HepG2 (cell line): ENCODE data around the gene GADD45GIP1. TPM values are rescaled to one million over a fixed set of nuclear protein-coding genes. Genes with fewer than 3 reads are reported as not detected.

Source experiments
- ATF4 ChIP-seq, 2 experiments: fragments of 450-650 bp in 1 of 2; sonication (generic) in 1 of 2; formaldehyde crosslinking; IDR thresholded peaks; 2 replicates each; pipeline versions ENCODE4 v1.5.0 to v1.8.0; 2020 to 2022; ENCODE audit warnings: mild to moderate bottlenecking in 1 of 2, missing genetic modification reagents in 1 of 2
- FOSL2 ChIP-seq: sonication (generic); formaldehyde crosslinking; IDR thresholded peaks from 2 replicates; pipeline ENCODE4 v1.4.0; 2020; ENCODE audit warnings: missing genetic modification reagents
- FOXC1 ChIP-seq: sonication (generic); formaldehyde crosslinking; IDR thresholded peaks from 2 replicates; pipeline ENCODE4 v1.8.0; 2022; ENCODE audit warnings: mild to moderate bottlenecking, missing genetic modification reagents, borderline replicate concordance
- KDM1A ChIP-seq: IDR thresholded peaks from 2 replicates; pipeline ENCODE4 v1.6.1; 2016; ENCODE audit warnings: missing compliant biosample characterization
- KLF15 ChIP-seq: sonication (generic); formaldehyde crosslinking; IDR thresholded peaks from 2 replicates; pipeline ENCODE4 v1.8.1; 2023; ENCODE audit warnings: borderline replicate concordance, mild to moderate bottlenecking, inconsistent platforms, missing genetic modification reagents, mixed read lengths
- POLR2G ChIP-seq: fragments of 200-400 bp; formaldehyde crosslinking; IDR thresholded peaks from 2 replicates; pipeline ENCODE4 v1.6.1; 2018; ENCODE audit warnings: mild to moderate bottlenecking, low read depth, low read length, moderate library complexity
- SP1 ChIP-seq, 2 experiments: fragments of 450-650 bp in 1 of 2; sonication (generic) in 1 of 2; formaldehyde crosslinking in 1 of 2; IDR thresholded peaks; 2 replicates each; pipeline versions ENCODE4 v1.4.0 to v1.6.1; 2016 to 2020; ENCODE audit warnings: missing genetic modification reagents in 1 of 2
- ZBTB20 ChIP-seq: sonication (generic); formaldehyde crosslinking; IDR thresholded peaks from 2 replicates; pipeline ENCODE4 v1.8.1; 2023; ENCODE audit warnings: missing genetic modification reagents, low read depth, mild to moderate bottlenecking, borderline replicate concordance
- ZNF407 ChIP-seq: sonication (generic); formaldehyde crosslinking; IDR thresholded peaks from one replicate; pipeline ENCODE4 v1.5.1; 2020; ENCODE audit warnings: mild to moderate bottlenecking, missing genetic modification reagents; ENCODE audit errors: not compliant biosample characterization
- ZNF446 ChIP-seq: sonication (generic); formaldehyde crosslinking; IDR thresholded peaks from 2 replicates; pipeline ENCODE4 v1.5.0; 2020; ENCODE audit warnings: mild to moderate bottlenecking, missing genetic modification reagents
- ZNF75D ChIP-seq: sonication (generic); formaldehyde crosslinking; IDR thresholded peaks from 2 replicates; pipeline ENCODE4 v1.8.1; 2023; ENCODE audit warnings: missing genetic modification reagents, mild to moderate bottlenecking, borderline replicate concordance
- polyA plus RNA-seq, 8 experiments: library from polyadenylated mRNA; depleted of rRNA in 3 of 8; stranded (reverse) in 7 of 8; unstranded in 1 of 8; fragments of >200 nt; fragmentation: Illumina TruSeq in 4 of 8; extraction: Trizol in 4 of 8; gene quantifications; 2 replicates each; pipeline versions ENCODE4 v1.2.1 to v1.2.3, GENCODE V29; 2011 to 2016; ENCODE audit warnings: low read depth in 4 of 8, missing spikeins in 1 of 8, mixed read lengths in 1 of 8; ENCODE audit not compliant: insufficient read depth in 1 of 8
- total RNA-seq, 5 experiments: library from RNA; depleted of rRNA; stranded (reverse); fragments of >200 nt; fragmentation: Illumina TruSeq; extraction: Trizol; gene quantifications; 2 replicates each; pipeline ENCODE4 v1.2.3, GENCODE V29; 2016; ENCODE audit warnings: low read depth in 1 of 5
- TF ChIP-seq, protein P1 (sequence below): sonication (generic); formaldehyde crosslinking; IDR thresholded peaks from 2 replicates; pipeline ENCODE4 v1.4.0; 2020; ENCODE audit warnings: mild to moderate bottlenecking, missing genetic modification reagents
- TF ChIP-seq, protein P2 (sequence below): sonication (generic); formaldehyde crosslinking; IDR thresholded peaks from 2 replicates; pipeline ENCODE4 v1.4.0; 2020; ENCODE audit warnings: missing genetic modification reagents

The GADD45GIP1 gene
- total and polyA plus RNA-seq, 2 of the 13 experiments (the other 11 are each of a cell fraction or from before 2014, with no cell fraction given) = 24.6 to 30.7 TPM

GRCh38 chr19:12996406-12997094, 39.5 kb upstream of the GADD45GIP1 start (continued):
- TF ChIP-seq ATF4 (CRISPR knock-in tag; IDR thresholded peaks at IDR 0.05) (no peak), ZNF75D (no peak), ZNF407 (CRISPR knock-in tag) (peak; percentile 86), SP1 (IDR thresholded peaks at IDR 0.05) (no peak), SP1 (CRISPR knock-in tag; IDR thresholded peaks at IDR 0.05) (no peak), POLR2G (no peak), KLF15 (CRISPR knock-in tag) (0 out of 2 replicates have a peak, but pooled peaks have one; percentile 58), FOSL2 (CRISPR knock-in tag) (0 out of 2 replicates have a peak, but pooled peaks have one; percentile 14), ZNF446 (CRISPR knock-in tag) (0 out of 2 replicates have a peak, but pooled peaks have one; percentile 3), ZBTB20 (CRISPR knock-in tag) (peak; percentile 39; the same call in 1 of the 2 replicates), FOXC1 (CRISPR knock-in tag) (0 out of 2 replicates have a peak, but pooled peaks have one; percentile 52), KDM1A (CRISPR knock-in tag) (no peak)
- TF ChIP-seq, protein P1, sequence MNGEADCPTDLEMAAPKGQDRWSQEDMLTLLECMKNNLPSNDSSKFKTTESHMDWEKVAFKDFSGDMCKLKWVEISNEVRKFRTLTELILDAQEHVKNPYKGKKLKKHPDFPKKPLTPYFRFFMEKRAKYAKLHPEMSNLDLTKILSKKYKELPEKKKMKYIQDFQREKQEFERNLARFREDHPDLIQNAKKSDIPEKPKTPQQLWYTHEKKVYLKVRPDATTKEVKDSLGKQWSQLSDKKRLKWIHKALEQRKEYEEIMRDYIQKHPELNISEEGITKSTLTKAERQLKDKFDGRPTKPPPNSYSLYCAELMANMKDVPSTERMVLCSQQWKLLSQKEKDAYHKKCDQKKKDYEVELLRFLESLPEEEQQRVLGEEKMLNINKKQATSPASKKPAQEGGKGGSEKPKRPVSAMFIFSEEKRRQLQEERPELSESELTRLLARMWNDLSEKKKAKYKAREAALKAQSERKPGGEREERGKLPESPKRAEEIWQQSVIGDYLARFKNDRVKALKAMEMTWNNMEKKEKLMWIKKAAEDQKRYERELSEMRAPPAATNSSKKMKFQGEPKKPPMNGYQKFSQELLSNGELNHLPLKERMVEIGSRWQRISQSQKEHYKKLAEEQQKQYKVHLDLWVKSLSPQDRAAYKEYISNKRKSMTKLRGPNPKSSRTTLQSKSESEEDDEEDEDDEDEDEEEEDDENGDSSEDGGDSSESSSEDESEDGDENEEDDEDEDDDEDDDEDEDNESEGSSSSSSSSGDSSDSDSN = peak; percentile 92
- TF ChIP-seq, protein P2, sequence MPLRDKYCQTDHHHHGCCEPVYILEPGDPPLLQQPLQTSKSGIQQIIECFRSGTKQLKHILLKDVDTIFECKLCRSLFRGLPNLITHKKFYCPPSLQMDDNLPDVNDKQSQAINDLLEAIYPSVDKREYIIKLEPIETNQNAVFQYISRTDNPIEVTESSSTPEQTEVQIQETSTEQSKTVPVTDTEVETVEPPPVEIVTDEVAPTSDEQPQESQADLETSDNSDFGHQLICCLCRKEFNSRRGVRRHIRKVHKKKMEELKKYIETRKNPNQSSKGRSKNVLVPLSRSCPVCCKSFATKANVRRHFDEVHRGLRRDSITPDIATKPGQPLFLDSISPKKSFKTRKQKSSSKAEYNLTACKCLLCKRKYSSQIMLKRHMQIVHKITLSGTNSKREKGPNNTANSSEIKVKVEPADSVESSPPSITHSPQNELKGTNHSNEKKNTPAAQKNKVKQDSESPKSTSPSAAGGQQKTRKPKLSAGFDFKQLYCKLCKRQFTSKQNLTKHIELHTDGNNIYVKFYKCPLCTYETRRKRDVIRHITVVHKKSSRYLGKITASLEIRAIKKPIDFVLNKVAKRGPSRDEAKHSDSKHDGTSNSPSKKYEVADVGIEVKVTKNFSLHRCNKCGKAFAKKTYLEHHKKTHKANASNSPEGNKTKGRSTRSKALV (CRISPR knock-in tag) = peak; percentile 83; the same call in 1 of the 2 replicates
